ENCODE results near the gene ADAMTSL1. TPM values are rescaled to one million over a fixed set of nuclear protein-coding genes. Genes with fewer than 3 reads are reported as not detected.

ADAMTSL1 gene
- total and polyA plus RNA-seq, 5 experiments from 2014 or later = not detected

- no peak for ATAC-seq
- peaks cover 0 to 12% (median 0%) of the 10 kb centered on the region in 5 donors for H3K27me3 Mint-ChIP-seq
- no peak overlapping the region for H3K4me3 Mint-ChIP-seq
- H3K9me3 Mint-ChIP-seq = peaks cover 0 to 1% (median 0%) of the 10 kb centered on the region in 9 donors
- H3K4me1 Mint-ChIP-seq = peaks cover 0 to 2% (median 0%) of the 10 kb centered on the region in 4 donors
- no peak for DNase-seq
- no peaks in the 10 kb centered on the region for H3K36me3 Mint-ChIP-seq
- H3K27ac Mint-ChIP-seq = no peak overlapping the region
- POLR2A ChIA-PET = interaction anchor here (0.7 kb wide), 1 partner anchor 356 kb away, joined by 3 read pairs; no protein-coding TSS in a partner anchor
Measured at GRCh38 chr9:18632632-18633403, 158.9 kb downstream of the ADAMTSL1 start.

- DNase-seq = no peak
- no peak overlapping the region for H3K27ac Mint-ChIP-seq
- POLR2A ChIA-PET = no interaction called here
- no peaks in the 10 kb centered on the region for H3K36me3 Mint-ChIP-seq
- no peak for ATAC-seq
- peaks cover 0 to 12% (median 0%) of the 10 kb centered on the region in 5 donors for H3K27me3 Mint-ChIP-seq
- no peak overlapping the region for H3K4me3 Mint-ChIP-seq
- H3K9me3 Mint-ChIP-seq = peaks cover 0 to 1% (median 0%) of the 10 kb centered on the region in 9 donors
- peaks cover 0 to 2% (median 0%) of the 10 kb centered on the region in 4 donors for H3K4me1 Mint-ChIP-seq
Measured at GRCh38 chr9:18636781-18637180, 162.8 kb downstream of the ADAMTSL1 start.

GRCh38 chr9:18638371-18639249, 164.7 kb downstream of the ADAMTSL1 start:
- H3K36me3 Mint-ChIP-seq = no peaks in the 10 kb centered on the region

GRCh38 chr9:18639911-18640310, 166.0 kb downstream of the ADAMTSL1 start:
- no peak overlapping the region for H3K4me3 Mint-ChIP-seq
- ATAC-seq (no peak), DNase-seq (no peak)
- peaks cover 0 to 3% (median 0%) of the 10 kb centered on the region in 5 donors for H3K27me3 Mint-ChIP-seq
- H3K9me3 Mint-ChIP-seq = peaks cover 0 to 7% (median 0%) of the 10 kb centered on the region in 9 donors
- H3K27ac Mint-ChIP-seq = no peak overlapping the region
- H3K36me3 Mint-ChIP-seq = no peaks in the 10 kb centered on the region
- POLR2A ChIA-PET = no interaction called here
- no peaks in the 10 kb centered on the region for H3K4me1 Mint-ChIP-seq

More at GRCh38 chr9:18638371-18639249, 164.7 kb downstream of the ADAMTSL1 start:
- no peak for ATAC-seq
- no peak for DNase-seq
- POLR2A ChIA-PET = no interaction called here
- Mint-ChIP-seq H3K27ac (no peak overlapping the region), H3K9me3 (peaks cover 0 to 6% (median 0%) of the 10 kb centered on the region in 9 donors), H3K4me3 (no peak overlapping the region), H3K4me1 (no peaks in the 10 kb centered on the region), H3K27me3 (peaks cover 0 to 3% (median 0%) of the 10 kb centered on the region in 5 donors)

GRCh38 chr9:18658804-18659705, 185.1 kb downstream of the ADAMTSL1 start:
- POLR2A ChIA-PET = no interaction called here
- Mint-ChIP-seq H3K9me3 (peaks cover 0 to 4% (median 0%) of the 10 kb centered on the region in 9 donors), H3K4me1 (no peaks in the 10 kb centered on the region), H3K4me3 (no peak overlapping the region), H3K27ac (no peak overlapping the region), H3K27me3 (peaks cover 0 to 5% (median 0%) of the 10 kb centered on the region in 5 donors), H3K36me3 (no peaks in the 10 kb centered on the region)
- ATAC-seq (no peak), DNase-seq (no peak)

- Mint-ChIP-seq H3K4me3 (no peak overlapping the region), H3K36me3 (no peaks in the 10 kb centered on the region), H3K9me3 (peaks cover 0 to 4% (median 0%) of the 10 kb centered on the region in 9 donors), H3K4me1 (no peaks in the 10 kb centered on the region), H3K27ac (no peak overlapping the region), H3K27me3 (peaks cover 0 to 5% (median 0%) of the 10 kb centered on the region in 5 donors)
- ATAC-seq (no peak), DNase-seq (no peak)
- POLR2A ChIA-PET = no interaction called here
Measured at GRCh38 chr9:18660001-18660400, 186.0 kb downstream of the ADAMTSL1 start.

- POLR2A ChIA-PET = no interaction called here
- peaks cover 0 to 4% (median 0%) of the 10 kb centered on the region in 9 donors for H3K9me3 Mint-ChIP-seq
- no peaks in the 10 kb centered on the region for H3K36me3 Mint-ChIP-seq
- H3K27me3 Mint-ChIP-seq = peaks cover 0 to 8% (median 2%) of the 10 kb centered on the region in 5 donors
- H3K27ac Mint-ChIP-seq = no peak overlapping the region
- no peak overlapping the region for H3K4me3 Mint-ChIP-seq
- no peak for ATAC-seq
- H3K4me1 Mint-ChIP-seq = no peaks in the 10 kb centered on the region
- no peak for DNase-seq
Measured at GRCh38 chr9:18662320-18662719, 188.4 kb downstream of the ADAMTSL1 start.

- Mint-ChIP-seq H3K9me3 (no peaks in the 10 kb centered on the region), H3K4me3 (no peak overlapping the region), H3K4me1 (no peaks in the 10 kb centered on the region), H3K36me3 (no peaks in the 10 kb centered on the region), H3K27me3 (peaks cover 2 to 9% (median 5%) of the 10 kb centered on the region in 5 donors), H3K27ac (no peak overlapping the region)
- POLR2A ChIA-PET = no interaction called here
- no peak for ATAC-seq
- DNase-seq = no peak
Measured at GRCh38 chr9:18665947-18666346, 192.0 kb downstream of the ADAMTSL1 start.

GRCh38 chr9:18666348-18666747, 192.4 kb downstream of the ADAMTSL1 start:
- no peak for ATAC-seq
- POLR2A ChIA-PET = no interaction called here

GRCh38 chr9:18666986-18667772, 193.2 kb downstream of the ADAMTSL1 start:
- Mint-ChIP-seq H3K36me3 (no peaks in the 10 kb centered on the region), H3K4me3 (no peak overlapping the region), H3K27ac (no peak overlapping the region), H3K4me1 (no peaks in the 10 kb centered on the region), H3K9me3 (no peaks in the 10 kb centered on the region), H3K27me3 (peaks cover 5 to 14% (median 8%) of the 10 kb centered on the region in 5 donors)
- DNase-seq = no peak
- POLR2A ChIA-PET = no interaction called here
- no peak for ATAC-seq

More at GRCh38 chr9:18666348-18666747, 192.4 kb downstream of the ADAMTSL1 start:
- Mint-ChIP-seq H3K36me3 (no peaks in the 10 kb centered on the region), H3K27me3 (peaks cover 4 to 13% (median 9%) of the 10 kb centered on the region in 5 donors), H3K27ac (no peak overlapping the region), H3K4me1 (no peaks in the 10 kb centered on the region), H3K4me3 (no peak overlapping the region), H3K9me3 (no peaks in the 10 kb centered on the region)
- no peak for DNase-seq

- no peak overlapping the region for H3K4me3 Mint-ChIP-seq
- no peaks in the 10 kb centered on the region for H3K9me3 Mint-ChIP-seq
- H3K4me1 Mint-ChIP-seq = no peaks in the 10 kb centered on the region
- H3K27me3 Mint-ChIP-seq = peaks cover 4 to 14% (median 8%) of the 10 kb centered on the region in 5 donors
- DNase-seq = no peak
- POLR2A ChIA-PET = no interaction called here
- H3K27ac Mint-ChIP-seq = no peak overlapping the region
- no peaks in the 10 kb centered on the region for H3K36me3 Mint-ChIP-seq
- no peak for ATAC-seq
Measured at GRCh38 chr9:18668944-18669343, 195.0 kb downstream of the ADAMTSL1 start.

GRCh38 chr9:18672706-18673105, 198.8 kb downstream of the ADAMTSL1 start:
- no peak overlapping the region for H3K4me3 Mint-ChIP-seq
- peaks cover 4 to 18% (median 5%) of the 10 kb centered on the region in 5 donors for H3K27me3 Mint-ChIP-seq
- H3K4me1 Mint-ChIP-seq = no peaks in the 10 kb centered on the region
- DNase-seq = no peak
- no peaks in the 10 kb centered on the region for H3K9me3 Mint-ChIP-seq
- ATAC-seq = no peak
- POLR2A ChIA-PET = no interaction called here
- no peak overlapping the region for H3K27ac Mint-ChIP-seq
- H3K36me3 Mint-ChIP-seq = no peaks in the 10 kb centered on the region

All from naive thymus-derived CD8-positive, alpha-beta T cell (primary cell).